IPS-NIHi7 (cell line): ENCODE measurements around the gene ACBD4.
"Not testable (repeated sequence)": the region's sequence is repeated elsewhere in the genome, so short reads cannot be mapped to it uniquely, and the experiment has no call there.

Experiments
- DNase-seq: peaks from one replicate; pipeline ENCODE4 v3.0.0; 2012; ENCODE audit warnings: mixed read lengths; ENCODE audit errors: extremely low spot score

The ACBD4 gene

GRCh38 chr17:45119964-45120363, 15.5 kb upstream of the ACBD4 start:
- no peak for DNase-seq

- DNase-seq: no peak
These were observed 14.9 kb upstream of the ACBD4 start for GRCh38 chr17:45120558-45120957.

GRCh38 chr17:45121055-45121454, 14.4 kb upstream of the ACBD4 start:
- no peak for DNase-seq

DNA sequence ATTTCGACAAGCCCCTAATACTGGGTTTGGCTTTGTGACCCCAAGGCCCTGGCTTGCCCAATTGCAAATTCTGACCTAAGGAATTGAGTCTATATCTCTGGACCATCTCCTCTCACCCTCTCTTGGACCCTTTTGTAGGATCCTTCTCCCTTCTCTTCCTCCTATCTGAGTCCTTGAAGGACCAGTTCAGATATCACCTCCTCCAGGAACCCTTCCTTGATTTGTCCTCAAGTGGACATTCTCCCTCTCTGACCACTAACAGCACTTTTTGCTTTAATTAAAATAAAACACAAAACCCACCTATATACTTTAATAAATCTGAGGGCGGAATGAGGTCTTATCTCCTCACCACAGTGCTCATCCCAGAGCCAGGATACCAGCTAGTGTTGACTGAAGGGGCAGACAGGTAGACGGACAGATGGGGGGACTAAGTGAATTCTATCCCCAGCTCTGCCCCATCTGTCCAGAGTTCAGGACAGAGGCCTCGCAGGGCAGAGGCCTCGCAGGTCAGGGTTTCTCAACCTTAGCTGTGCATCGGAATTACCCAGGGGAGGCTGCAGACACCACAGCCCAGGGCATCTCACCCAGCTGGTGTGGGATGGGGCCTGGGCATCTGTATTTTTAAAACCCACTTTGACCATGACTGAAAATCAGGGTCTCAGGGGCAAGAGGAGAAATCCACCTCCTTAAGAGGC, 12.3 kb upstream of the ACBD4 start:
- DNase-seq: no peak

DNA sequence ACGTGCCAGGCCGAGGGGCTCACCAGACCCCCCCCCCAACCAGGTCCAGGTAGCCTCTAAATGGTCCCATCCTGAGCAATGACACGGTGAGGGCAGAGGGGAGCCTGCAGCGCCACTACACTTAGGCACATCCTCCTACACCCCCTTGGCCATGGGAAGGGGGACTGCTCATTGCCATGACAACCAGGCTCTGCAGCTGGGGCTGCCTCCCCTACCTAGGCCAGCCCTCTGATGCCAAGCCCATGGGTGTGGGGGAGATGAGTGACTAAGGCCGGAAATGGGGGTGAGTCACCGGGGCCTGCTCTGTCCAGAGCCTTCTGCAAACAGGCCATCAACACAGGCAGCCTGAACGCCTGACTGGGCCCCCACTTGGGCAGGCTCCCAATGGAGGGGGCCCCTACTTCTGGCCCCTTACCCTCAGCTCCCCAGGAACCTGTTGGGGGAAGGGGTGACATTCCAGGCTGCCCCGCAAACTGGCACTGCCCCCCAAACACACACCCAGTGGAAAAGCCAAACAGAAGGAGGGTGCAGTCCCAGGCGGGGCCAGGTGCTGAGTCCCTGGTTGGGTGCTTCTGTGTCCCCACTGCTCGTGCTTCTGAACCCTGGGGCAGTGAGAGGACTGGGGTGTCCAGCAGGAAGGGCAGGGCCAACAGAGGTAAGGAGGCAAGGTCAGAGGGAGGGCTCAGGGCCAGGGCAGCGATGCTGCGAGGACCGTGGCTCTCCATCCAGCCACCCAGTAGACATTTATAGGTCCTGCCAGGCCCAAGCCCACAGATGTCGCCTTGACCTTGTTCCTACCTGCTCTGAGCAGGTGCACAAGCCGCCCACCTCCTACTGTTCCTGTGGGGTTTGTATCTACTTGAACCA, 11.3 kb upstream of the ACBD4 start:
- DNase-seq: peak; percentile 52

GRCh38 chr17:45124797-45125122, 10.7 kb upstream of the ACBD4 start:
- DNase-seq: not testable (repeated sequence)

DNA sequence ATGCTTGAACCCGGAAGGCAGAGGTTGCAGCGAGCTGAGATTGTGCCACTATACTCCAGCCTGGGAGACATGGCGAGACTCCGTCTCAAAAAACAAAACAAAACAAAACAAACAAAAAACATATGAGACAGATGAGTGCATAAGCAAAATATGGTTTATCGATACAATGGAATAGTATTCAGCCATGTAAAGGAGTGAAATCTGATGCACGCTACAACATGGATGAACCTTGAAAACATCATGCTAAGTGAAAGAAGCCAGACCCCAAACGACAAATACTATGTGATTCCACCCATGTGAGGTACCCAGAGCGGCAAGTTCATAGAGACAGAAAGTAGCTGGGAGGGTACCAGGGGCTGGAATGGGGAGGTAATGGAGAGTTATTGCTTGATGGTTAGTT, 10.0 kb upstream of the ACBD4 start:
- no peak for DNase-seq

DNA sequence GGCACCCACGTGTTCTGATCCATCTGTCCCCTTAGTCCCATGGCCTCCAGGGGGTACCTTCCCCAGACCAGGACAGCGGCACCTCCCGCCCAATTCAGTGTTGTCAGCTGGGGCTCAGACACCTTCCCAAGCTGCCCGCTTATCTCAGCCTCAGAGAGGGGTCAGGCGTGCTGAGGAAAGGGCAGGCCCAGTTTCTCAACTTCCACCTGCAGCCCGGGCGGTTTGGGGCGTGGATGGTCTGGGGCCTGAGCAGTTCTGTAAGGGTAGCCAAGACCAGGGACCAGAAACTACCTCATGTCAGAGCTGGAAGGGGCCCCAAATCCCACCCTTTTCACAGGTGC, 8.3 kb upstream of the ACBD4 start:
- DNase-seq: no peak

- DNase-seq: no peak
These were observed 7.8 kb upstream of the ACBD4 start for GRCh38 chr17:45127548-45128300.

DNA sequence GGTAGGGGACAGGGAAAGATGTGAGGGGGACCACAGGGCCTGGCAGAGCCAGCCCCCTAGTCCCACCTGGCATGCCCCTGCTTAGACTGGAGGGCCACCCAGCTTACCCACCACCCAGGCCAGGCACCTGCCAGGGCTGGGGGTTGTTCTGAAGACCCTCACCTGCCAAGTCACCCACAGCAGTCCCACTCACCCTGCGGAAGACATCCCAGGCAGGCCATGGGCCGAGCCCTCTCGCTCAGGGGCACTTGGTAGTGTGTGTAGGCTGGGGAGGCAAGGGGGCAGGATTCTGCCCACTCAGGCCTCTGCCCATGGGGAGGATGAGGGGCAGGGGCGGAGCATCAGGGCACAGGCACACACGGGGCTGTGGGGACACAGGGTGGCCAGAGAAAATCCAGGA, 7.2 kb upstream of the ACBD4 start:
- DNase-seq: no peak

GRCh38 chr17:45128989-45129388, 6.5 kb upstream of the ACBD4 start:
- no peak for DNase-seq

DNA sequence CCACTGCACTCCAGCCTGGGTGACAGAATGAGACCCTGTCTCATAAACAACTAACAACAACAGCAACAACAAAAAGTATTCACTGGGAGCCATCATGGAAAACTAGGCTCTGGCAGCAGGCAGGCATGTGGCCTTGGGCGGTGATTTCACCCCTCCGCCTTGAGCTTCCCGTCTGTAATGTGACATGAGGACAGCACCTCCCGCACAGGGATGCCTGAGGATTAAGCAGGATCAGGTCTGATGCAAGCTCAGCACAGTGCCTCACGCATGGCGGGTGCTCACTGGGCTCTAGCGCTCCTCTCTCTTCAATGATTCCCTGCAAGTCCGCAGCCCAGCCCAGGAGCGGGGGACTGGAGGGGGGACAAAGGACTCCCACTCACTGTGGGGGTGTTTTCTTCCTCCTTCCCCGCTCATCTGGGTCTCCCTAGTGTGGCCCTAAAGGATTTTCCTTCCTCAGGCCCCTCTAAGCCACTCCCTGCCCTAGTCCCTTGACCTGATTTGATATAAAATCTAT, 6.0 kb upstream of the ACBD4 start:
- no peak for DNase-seq

GRCh38 chr17:45129940-45130680, 5.4 kb upstream of the ACBD4 start:
- no peak for DNase-seq

DNA sequence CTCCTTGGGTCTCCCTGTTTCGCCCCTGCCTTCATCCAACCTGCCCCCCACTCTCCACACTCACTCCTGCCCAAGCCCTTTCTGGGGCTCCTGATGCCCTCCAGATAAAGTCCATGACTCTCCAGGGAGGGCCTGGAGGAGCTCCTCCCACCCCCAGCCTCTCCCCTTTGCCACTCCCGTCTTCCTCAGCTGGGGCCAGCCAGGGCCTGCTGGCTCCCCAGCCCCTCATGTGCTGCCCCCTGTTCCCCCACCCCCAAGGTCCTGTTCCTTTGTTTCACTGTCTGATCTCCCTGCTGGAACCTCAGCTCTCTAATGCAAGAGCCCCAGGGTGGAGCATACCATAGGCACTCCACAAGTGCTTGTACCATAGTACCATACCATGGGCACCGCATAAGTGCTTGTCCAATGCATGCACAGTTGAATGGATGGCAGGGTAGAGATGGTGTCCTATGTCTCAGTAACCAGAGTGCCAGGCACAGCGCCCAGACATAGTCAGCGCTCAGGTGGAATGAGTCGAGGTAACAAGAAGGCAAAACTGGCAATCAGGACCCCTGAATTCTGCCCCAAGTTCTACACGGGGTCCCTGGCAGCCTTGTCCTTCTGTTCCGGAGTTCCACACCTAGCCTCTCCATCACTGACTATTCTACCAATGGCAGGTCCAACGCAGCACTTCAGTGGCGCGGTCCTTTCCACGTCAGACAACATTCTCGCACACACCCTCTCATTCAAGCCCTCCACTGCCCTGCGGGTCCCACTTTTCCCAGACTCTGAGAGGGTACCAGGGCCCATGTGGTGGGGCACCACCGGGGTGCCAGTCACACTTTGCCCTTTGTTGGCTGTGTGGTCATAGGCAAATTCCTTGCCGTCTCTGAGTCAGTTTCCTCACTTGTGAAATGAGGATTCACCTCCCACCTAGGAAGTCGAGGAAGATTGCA, 4.5 kb upstream of the ACBD4 start:
- DNase-seq: no peak

DNA sequence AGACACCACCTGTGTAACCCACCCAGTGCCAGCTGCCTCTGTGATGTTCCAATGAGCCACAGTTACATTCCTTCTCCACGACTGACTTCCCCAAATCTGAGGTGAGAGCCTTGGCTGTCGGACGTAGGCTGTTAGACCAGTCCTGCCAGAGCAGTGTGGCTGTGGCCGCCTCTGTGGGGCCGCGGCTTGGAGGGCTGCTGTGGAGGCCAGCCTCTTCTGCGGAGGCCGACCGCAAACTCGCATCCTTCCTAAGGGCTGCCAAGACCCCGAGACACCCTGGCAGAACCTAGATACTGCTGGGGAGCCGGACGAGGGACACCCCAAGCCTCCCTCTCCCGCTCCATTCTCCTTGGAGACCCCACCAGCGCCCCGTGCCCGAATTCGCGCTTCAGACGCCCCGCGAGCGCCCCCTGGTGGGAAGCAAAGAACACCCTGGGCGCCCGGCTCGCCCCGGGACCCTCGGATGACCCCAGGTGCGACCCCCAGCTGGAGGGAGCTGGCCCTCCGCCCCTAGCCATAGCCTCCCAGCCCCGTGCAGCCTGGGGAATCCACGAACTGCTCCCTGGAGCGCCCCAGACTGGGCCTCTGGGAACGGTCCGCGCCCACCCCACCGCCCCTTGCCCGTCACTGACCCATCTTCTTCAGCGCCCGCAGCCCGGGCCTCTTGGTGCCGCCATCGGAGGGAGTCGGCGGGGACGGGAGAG, 3.7 kb upstream of the ACBD4 start:
- DNase-seq: peak; percentile 73

DNA sequence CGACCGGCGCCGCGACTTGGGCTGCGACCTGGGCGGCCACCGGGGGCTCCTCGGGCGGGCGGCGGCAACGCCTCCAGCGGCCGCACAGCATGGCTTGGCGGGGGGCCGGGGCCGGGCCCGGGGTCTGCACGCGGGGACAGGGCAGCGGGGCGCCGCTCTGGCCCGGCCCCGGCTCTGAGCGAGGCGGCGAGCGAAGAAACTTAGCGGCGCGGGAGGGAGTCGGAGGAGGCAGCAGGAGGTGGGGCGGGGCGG, 3.2 kb upstream of the ACBD4 start, which contains the start of gene PLCD3:
TSS of gene PLCD3 (minus strand) at position 196 of the 252 bp plus-strand sequence. CDS start at position 91, 105 bp downstream.
- DNase-seq: no peak

DNA sequence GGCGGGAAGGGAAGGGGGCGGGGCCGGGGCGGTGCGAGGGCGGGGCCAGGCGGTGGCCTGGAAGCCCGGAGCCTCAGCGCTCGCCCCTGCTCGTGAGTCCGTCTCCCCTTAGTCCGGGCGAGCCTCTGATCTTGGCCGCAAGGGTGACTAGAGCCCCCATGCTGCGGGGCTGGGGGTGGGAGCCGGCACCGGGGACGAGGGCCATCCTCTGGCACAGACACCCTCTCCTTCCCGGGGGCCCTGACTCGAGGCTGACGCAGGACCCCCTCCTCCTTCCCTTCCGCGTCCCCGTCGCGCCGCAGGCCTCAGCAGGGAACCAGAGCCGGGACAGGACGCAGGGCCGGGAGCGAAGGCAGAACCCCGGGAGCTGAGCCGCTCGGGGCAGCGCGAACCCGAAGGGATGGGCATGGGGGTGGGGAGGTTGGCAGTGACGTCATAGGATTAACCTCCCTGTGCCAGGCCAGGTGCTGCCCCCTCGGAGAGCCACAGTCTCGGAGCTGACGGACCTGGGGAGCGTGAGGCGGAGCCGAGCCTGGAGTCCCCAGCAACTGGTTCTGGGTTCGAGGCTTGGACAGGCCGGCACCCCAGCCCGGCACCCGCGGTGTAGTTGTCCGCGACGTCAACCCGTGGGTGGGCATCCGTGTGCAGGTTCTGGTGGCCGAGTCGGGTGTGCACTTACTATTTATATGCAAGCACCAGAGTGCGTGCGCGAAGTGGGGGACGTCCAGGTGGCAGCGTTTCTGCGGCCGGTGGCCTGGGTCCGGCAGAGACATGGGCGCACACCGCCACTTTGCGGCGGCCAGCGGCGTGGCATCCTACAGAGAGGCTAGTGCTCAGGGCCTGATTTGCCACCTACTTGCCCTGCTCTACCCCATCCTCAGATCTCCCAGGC, 2.7 kb upstream of the ACBD4 start:
- peak; percentile 93 for DNase-seq

DNA sequence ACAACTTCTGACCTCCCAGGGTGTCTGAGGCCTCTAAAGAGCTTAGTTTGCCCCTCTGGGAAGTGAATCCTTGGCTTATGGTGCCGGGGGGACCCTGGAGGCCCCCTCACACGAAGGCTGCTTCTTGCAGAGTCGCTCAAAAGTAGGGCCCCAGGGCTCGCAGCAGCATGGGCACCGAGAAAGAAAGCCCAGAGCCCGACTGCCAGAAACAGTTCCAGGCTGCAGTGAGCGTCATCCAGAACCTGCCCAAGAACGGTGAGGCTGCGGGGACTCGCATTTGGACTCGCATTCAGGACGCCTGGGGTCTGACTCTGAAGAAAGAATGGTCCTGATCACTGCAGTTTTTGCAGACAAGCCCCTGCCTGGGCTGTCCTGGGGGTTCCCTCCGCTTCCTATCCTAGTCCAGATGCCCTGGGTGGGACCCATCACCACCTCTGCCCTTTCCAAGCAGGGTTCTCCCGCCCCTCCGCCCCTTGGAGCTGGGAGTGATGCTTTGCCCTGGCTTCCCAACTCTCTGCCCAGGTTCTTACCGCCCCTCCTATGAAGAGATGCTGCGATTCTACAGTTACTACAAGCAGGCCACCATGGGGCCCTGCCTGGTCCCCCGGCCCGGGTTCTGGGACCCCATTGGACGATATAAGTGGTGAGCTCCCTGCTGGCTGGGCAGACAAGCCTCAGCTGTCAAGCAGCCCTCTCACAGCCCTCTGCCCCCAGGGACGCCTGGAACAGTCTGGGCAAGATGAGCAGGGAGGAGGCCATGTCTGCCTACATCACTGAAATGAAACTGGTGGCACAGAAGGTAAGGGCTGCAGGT, 698 bp downstream of the ACBD4 start:
- no peak for DNase-seq
